Heart left ventricle (tissue), 16 donors: ENCODE measurements around the gene EPHA7. TPM values are rescaled to one million over a fixed set of nuclear protein-coding genes. Genes with fewer than 3 reads are reported as not detected.

Experiments used
- ATAC-seq, 4 donors: fragments of 200-7000 bp; cut with Tn5 transposase; one replicate each; pipeline ENCODE4 v1.9.1; 2020 to 2022; ENCODE audit warnings: moderate library complexity in 4 of 4, mild to moderate bottlenecking in 3 of 4, moderate number of reproducible peaks in 1 of 4
- DNase-seq, 5 donors: peaks; one replicate each; pipeline ENCODE4 v3.0.0-alpha.2; 2020
- H3K27ac ChIP-seq, 12 donors: fragments of 200-600 bp; sonication (generic) in 4 of 12; one replicate each; pipeline versions ENCODE4 v1.5.0 to v1.8.0; 2016 to 2022; ENCODE audit warnings: mild to moderate bottlenecking in 2 of 12
- H3K27me3 ChIP-seq, 9 donors: fragments of 200-600 bp; sonication (generic) in 2 of 9; one replicate each; pipeline versions ENCODE4 v1.5.1 to v1.8.0; 2016 to 2022; ENCODE audit warnings: mild to moderate bottlenecking in 3 of 9
- H3K36me3 ChIP-seq, 9 donors: fragments of 200-600 bp; sonication (generic) in 2 of 9; one replicate each; pipeline versions ENCODE4 v1.5.0 to v1.8.0; 2018 to 2022; ENCODE audit warnings: mild to moderate bottlenecking in 2 of 9
- H3K4me1 ChIP-seq, 12 donors: fragments of 200-600 bp; sonication (generic) in 4 of 12; one replicate each; pipeline versions ENCODE4 v1.5.0 to v1.8.0; 2016 to 2022; ENCODE audit warnings: mild to moderate bottlenecking in 3 of 12
- H3K4me3 ChIP-seq, 12 donors: fragments of 200-600 bp; sonication (generic) in 4 of 12; one replicate each; pipeline versions ENCODE4 v1.5.0 to v1.8.0; 2017 to 2022; ENCODE audit warnings: mild to moderate bottlenecking in 9 of 12, moderate library complexity in 4 of 12
- H3K9me3 ChIP-seq, 12 donors: fragments of 200-600 bp; sonication (generic) in 4 of 12; one replicate each; pipeline versions ENCODE4 v1.5.0 to v1.8.0; 2016 to 2022; ENCODE audit warnings: mild to moderate bottlenecking in 1 of 12
- CTCF ChIP-seq, 12 donors: fragments of 200-600 bp; sonication (generic) in 4 of 12; IDR thresholded peaks; one replicate each; pipeline versions ENCODE4 v1.5.0 to v1.8.0; 2018 to 2022; ENCODE audit warnings: antibody characterized with exemption in 12 of 12, mild to moderate bottlenecking in 5 of 12
- POLR2A ChIP-seq, 2 donors: fragments of 450-650 bp; IDR thresholded peaks; one replicate each; pipeline ENCODE4 v1.6.1; 2017; ENCODE audit warnings: antibody characterized with exemption in 2 of 2, mild to moderate bottlenecking in 2 of 2, moderate library complexity in 2 of 2
- WGBS, 4 donors: extraction: QIAGEN DNeasy Blood & Tissue Kit in 2 of 4; methylation state at CpG; one replicate each; pipeline versions ENCODE4 v1.1.5 to v1.1.7; 2013 to 2018; 5-methylcytosine and 5-hydroxymethylcytosine counted together
- intact Hi-C, 10 donors: fragments of 100-400 bp; cut with DNase I; formaldehyde crosslinking; loops; one replicate each; pipeline versions ENCODE4 v1.11.1 to v1.14.2; 2022
- polyA plus RNA-seq, 2 donors: library from polyadenylated mRNA; stranded (reverse); fragments of 200-250 nt; gene quantifications; one replicate each; pipeline ENCODE4 v1.2.3, GENCODE V29; 2013
- total RNA-seq, 9 donors: library from RNA; depleted of rRNA in 2 of 9; stranded (reverse); fragments of >200 nt in 2 of 9; fragmentation: NEBNext Ultra II Directional in 3 of 9; extraction: Animal tissue kit (Norgen Biotek cat#: 25700) in 3 of 9; gene quantifications; one replicate each; pipeline versions ENCODE4 v1.1.0 to v1.2.4, GENCODE V29; 2016 to 2023
- donor health status: ischemic (EF 13 %, LVEDD 7.1; RV severe dilation, severe dysfunction).
- donor health status: healthy with polysubstance abuse.
- donor health status: DM: no; HTN: yes; CAD: no.
- donor health status: DM: no; HTN: no; CAD: no.
- donor health status: ischemic (EF 25% LVEDD 6.9; RV normal size, moderate dysfunction).
- donor health status: ischemic (EF 25% LVEDD 5.7; RV mildly dilated, moderate dysfunction).
- donor health status: healthy.
- donor health status: DM: yes; HTN: yes; CAD: no.
- donor health status: ischemic (EF 35%, LVEDD 5.7; RV mildly dilated, moderate dysfunction).
- donor health status: nonischemic (EF 11% LVEDD 7.7; RV severe dilation, severe dysfunction).
- donor health status: DM: yes; HTN: yes; CAD: no.
- donor health status: PGD.
- donor health status: ischemic (EF 29% LVEDD 5.4; RV normal size, mild dysfunction).
- donor health status: nonischemic (EF 23%, LVEDD 6.1; RV moderate dilation, normal function).

The EPHA7 gene
- total and polyA plus RNA-seq, 11 donors: 1.3 to 12.1 (median 3.0) TPM

- Histone ChIP-seq H3K27me3 (no peaks in the 10 kb centered on the region), H3K4me3 (no peak overlapping the region), H3K27ac (no peak overlapping the region), H3K36me3 (no peaks in the 10 kb centered on the region), H3K4me1 (no peaks in the 10 kb centered on the region), H3K9me3 (peaks cover 0 to 4% (median 0%) of the 10 kb centered on the region in 12 donors)
- no peak for TF ChIP-seq POLR2A (IDR thresholded peaks at IDR 0.05)
- TF ChIP-seq CTCF (IDR thresholded peaks at IDR 0.05): no peak
- intact Hi-C loops: no loop called here
- ATAC-seq (no peak), DNase-seq (no peak)
- 58 to 73% (median 63%) methylated on average over 2 of the region's 2 CpGs for WGBS, 4 donors
These were observed 225.5 kb downstream of the EPHA7 start for GRCh38 chr6:93193868-93194267.
